ENCODE results near the gene KNTC1.
A peak's percentile ranks its signal among the peaks of the same experiment; 100 is the strongest.

Gene KNTC1

GRCh38 chr12:122659579-122659978 is 132.5 kb downstream of the KNTC1 start:
- DNase-seq (ENCODE audit: low read depth): no peak
- no peak for TF ChIP-seq CTCF (conservative IDR thresholded peaks at IDR 0.05; ENCODE audit: low read depth, low read length)
- H3K4me3 ChIP-seq (ENCODE audit: low read depth, low read length): no peak overlapping the region

- TF ChIP-seq CTCF (conservative IDR thresholded peaks at IDR 0.05; ENCODE audit: low read depth, low read length): no peak
- DNase-seq (ENCODE audit: low read depth): no peak
Measured at GRCh38 chr12:122661246-122661645, 134.2 kb downstream of the KNTC1 start.

GRCh38 chr12:122661938-122662337 is 134.9 kb downstream of the KNTC1 start:
- H3K4me3 ChIP-seq (ENCODE audit: low read depth, low read length): no peak overlapping the region
- DNase-seq (ENCODE audit: low read depth): no peak
- no peak for TF ChIP-seq CTCF (conservative IDR thresholded peaks at IDR 0.05; ENCODE audit: low read depth, low read length)

More at GRCh38 chr12:122661246-122661645, 134.2 kb downstream of the KNTC1 start:
- no peak overlapping the region for H3K4me3 ChIP-seq (ENCODE audit: low read depth, low read length)

GRCh38 chr12:122665349-122665748 is 138.3 kb downstream of the KNTC1 start:
- TF ChIP-seq CTCF (conservative IDR thresholded peaks at IDR 0.05; ENCODE audit: low read depth, low read length): no peak
- DNase-seq (ENCODE audit: low read depth): no peak

GRCh38 chr12:122665759-122666158 is 138.7 kb downstream of the KNTC1 start:
- DNase-seq (ENCODE audit: low read depth): no peak
- no peak overlapping the region for H3K4me3 ChIP-seq (ENCODE audit: low read depth, low read length)
- TF ChIP-seq CTCF (conservative IDR thresholded peaks at IDR 0.05; ENCODE audit: low read depth, low read length): no peak

More at GRCh38 chr12:122665349-122665748, 138.3 kb downstream of the KNTC1 start:
- no peak overlapping the region for H3K4me3 ChIP-seq (ENCODE audit: low read depth, low read length)

- TF ChIP-seq CTCF (conservative IDR thresholded peaks at IDR 0.05; ENCODE audit: low read depth, low read length): no peak
- DNase-seq (ENCODE audit: low read depth): no peak
Measured at GRCh38 chr12:122668268-122668667, 141.2 kb downstream of the KNTC1 start.

GRCh38 chr12:122669397-122670070 is 142.5 kb downstream of the KNTC1 start:
- H3K4me3 ChIP-seq (ENCODE audit: low read depth, low read length): no peak overlapping the region
- peak; percentile 79 for DNase-seq (ENCODE audit: low read depth)
- TF ChIP-seq CTCF (conservative IDR thresholded peaks at IDR 0.05; ENCODE audit: low read depth, low read length): no peak

More at GRCh38 chr12:122668268-122668667, 141.2 kb downstream of the KNTC1 start:
- H3K4me3 ChIP-seq (ENCODE audit: low read depth, low read length): no peak overlapping the region
